SK-N-MC (cell line): ENCODE measurements around the gene MAP1LC3B.

Source experiments
- DNase-seq: peaks from one replicate; pipeline ENCODE4 v3.0.0-alpha.2; 2011; ENCODE audit warnings: low read depth, low spot score
- H3K27ac ChIP-seq: fragments of 200-600 bp; sonication (generic); 2 replicates; pipeline ENCODE4 v1.5.1; 2016; ENCODE audit warnings: mixed run types
- H3K36me3 ChIP-seq: fragments of 200-600 bp; sonication (generic); 2 replicates; pipeline ENCODE4 v1.6.1; 2017; ENCODE audit warnings: antibody characterized with exemption, low read length, mixed read lengths; ENCODE audit not compliant: insufficient read depth
- H3K4me3 ChIP-seq: fragments of 200-600 bp; sonication (generic); 2 replicates; pipeline ENCODE4 v1.5.1; 2016
- H3K9ac ChIP-seq: fragments of 200-600 bp; sonication (generic); 2 replicates; pipeline ENCODE4 v1.8.0; 2017; ENCODE audit warnings: mixed run types, mixed read lengths; ENCODE audit not compliant: insufficient read length
- H3K9me3 ChIP-seq: fragments of 200-600 bp; sonication (generic); 2 replicates; pipeline ENCODE4 v1.6.1; 2017; ENCODE audit warnings: low read depth, mild to moderate bottlenecking, antibody characterized with exemption, low read length, moderate library complexity, mixed read lengths
- EZH2 ChIP-seq: fragments of 200-600 bp; sonication (generic); IDR thresholded peaks from one replicate; pipeline ENCODE4 v1.6.1; 2017; ENCODE audit warnings: antibody characterized with exemption
- FOXP2 ChIP-seq: optimal IDR thresholded peaks from 2 replicates; pipeline ENCODE3; 2011; ENCODE audit warnings: mild to moderate bottlenecking, moderate library complexity; ENCODE audit not compliant: insufficient read depth; ENCODE audit errors: extremely low read length, control extremely low read depth
- POLR2AphosphoS5 ChIP-seq: IDR thresholded peaks from 2 replicates; pipeline ENCODE4 v1.6.1; 2012; ENCODE audit warnings: mild to moderate bottlenecking, low read depth, low read length, borderline replicate concordance

Gene MAP1LC3B

GRCh38 chr16:87392821-87393679 lies 914 bp downstream of the MAP1LC3B start:
- Histone ChIP-seq H3K9me3 (no peaks in the 10 kb centered on the region), H3K4me3 (peak overlapping the region; percentile 77), H3K9ac (peak overlapping the region; percentile 57), H3K36me3 (no peaks in the 10 kb centered on the region), H3K27ac (no peak overlapping the region)
- TF ChIP-seq FOXP2 (no peak), POLR2AphosphoS5 (no peak), EZH2 (no peak)
- DNase-seq = no peak

DNA sequence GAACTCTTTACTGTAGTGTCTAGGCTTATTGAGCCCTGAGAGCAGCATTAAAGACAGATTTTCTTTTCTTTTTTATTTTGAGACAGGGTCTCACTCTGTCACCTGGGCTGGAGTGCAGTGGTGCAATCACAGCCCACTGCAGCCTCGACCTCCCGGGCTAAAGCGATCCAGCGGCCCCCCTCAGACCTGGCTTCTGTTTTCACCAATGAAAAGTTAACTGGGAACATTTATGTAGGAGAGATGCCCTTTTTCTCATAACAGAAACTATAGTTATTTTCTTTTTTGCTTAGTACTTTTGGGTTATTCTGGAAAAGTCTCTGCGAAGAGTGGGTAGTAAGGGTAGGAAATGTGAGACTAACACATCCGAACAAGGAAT lies 1.5 kb downstream of the MAP1LC3B start:
- Histone ChIP-seq H3K9me3 (no peaks in the 10 kb centered on the region), H3K27ac (no peak overlapping the region), H3K4me3 (peak overlapping the region; percentile 77), H3K9ac (no peak overlapping the region), H3K36me3 (no peaks in the 10 kb centered on the region)
- DNase-seq = no peak
- no peak for TF ChIP-seq FOXP2
- no peak for TF ChIP-seq POLR2AphosphoS5
- no peak for TF ChIP-seq EZH2

DNA sequence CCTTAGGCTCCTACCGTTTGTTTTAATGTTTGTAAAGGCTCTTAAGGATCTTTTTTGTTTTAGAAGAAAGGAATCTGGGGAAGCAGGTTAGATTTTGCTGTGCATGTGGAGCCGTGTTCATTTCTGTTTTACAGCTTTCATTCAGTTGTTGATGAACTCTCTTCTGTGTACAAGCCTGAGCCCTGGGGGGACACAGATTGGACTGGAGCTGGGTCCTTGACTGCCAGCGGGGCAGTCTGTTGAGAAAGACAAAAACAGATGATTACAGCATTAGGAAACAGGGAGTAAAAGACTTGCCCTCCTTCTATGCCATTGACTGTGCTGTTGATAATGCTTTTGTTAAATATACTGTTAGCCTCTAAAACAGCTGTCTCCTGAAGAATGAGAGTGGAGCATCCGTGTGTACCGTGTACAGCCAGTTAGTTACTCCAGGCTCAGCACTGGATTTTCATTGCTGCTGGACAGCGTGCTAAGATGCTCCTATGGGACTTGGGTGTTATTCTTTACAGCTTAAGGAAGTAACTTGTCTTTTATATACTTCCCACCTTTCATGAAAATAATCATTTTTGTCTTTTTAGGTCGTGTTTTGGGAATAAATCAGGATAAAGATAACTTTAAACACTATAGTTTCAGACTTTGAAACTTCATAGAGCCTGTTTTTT lies 3.2 kb downstream of the MAP1LC3B start:
- H3K36me3 ChIP-seq = no peaks in the 10 kb centered on the region
- TF ChIP-seq POLR2AphosphoS5 (no peak), EZH2 (no peak), FOXP2 (no peak)
- no peak overlapping the region for H3K9ac ChIP-seq
- no peak overlapping the region for H3K4me3 ChIP-seq
- no peaks in the 10 kb centered on the region for H3K9me3 ChIP-seq
- no peak for DNase-seq
- H3K27ac ChIP-seq = no peak overlapping the region

DNA sequence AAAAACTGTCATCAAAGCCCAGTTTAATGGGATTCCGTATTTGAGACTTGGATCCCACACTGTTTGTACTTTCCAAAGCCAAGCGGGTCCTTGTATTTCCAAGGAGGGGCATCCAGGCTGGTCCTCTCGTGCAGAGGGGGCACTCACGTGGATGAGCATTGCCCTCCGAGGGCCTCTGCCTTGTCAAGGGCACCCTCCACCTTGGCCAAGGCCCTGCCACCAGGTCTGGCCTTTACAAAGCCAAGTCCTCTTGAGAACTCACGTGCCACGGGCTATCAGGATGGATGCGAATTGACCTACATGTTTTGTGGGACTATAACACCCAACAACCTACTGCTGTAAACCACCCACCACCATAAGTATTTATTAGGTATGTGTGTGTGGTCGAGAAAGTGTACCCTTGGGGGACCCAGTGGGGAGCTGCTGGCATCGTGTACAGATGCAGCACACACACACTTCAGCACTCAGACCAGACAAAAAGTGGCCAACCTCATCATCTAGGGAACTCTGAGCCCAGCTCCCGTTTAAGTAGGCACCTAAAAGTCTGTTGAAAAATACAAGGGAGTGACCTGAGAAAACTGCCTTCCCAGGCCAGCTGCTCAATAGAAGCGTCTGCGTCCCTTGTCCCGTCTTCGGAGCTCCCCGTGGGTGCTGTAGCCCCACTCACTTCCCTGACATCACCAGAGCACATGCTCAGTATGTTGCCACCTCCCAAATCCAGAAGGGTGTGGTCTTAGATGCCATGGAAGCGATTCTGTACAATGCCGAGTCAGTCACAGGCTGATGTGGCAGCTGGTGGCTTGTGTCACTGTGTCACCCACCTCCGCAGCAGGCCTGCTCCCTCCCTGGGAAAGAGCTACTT lies 12.9 kb downstream of the MAP1LC3B start:
- Histone ChIP-seq H3K9me3 (no peaks in the 10 kb centered on the region), H3K27ac (no peak overlapping the region), H3K36me3 (no peaks in the 10 kb centered on the region; the same call in 1 of the 2 replicates), H3K4me3 (no peak overlapping the region), H3K9ac (no peak overlapping the region)
- TF ChIP-seq POLR2AphosphoS5 (no peak), FOXP2 (no peak), EZH2 (no peak)
- DNase-seq = no peak

DNA sequence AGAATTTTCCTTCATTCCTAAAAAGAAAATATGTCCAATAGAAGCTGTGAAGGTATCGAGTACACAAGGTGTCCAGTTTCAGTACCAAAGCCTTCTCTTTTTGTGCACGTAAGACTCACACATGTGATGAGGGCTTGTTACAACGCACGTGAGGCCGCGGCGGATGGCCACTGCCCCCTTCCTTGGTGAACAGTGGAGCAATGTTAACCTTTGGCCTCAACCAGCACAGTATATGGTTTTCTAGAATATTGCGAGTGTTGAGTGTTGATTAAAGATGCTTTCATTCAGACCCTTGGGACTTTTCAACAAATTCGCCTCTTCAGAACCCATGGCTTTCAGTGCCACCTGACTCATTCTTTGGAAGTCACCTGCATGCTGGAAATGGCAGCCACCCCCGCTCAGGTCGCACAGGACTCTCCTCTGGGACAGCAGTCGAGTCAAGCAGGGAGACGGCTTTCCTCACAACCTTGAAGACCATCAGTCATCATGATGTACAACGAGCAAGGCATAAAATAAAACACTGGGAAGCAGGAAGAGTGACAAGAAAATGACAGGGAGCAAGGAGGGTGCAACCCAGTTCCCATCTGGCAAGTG lies 14.5 kb downstream of the MAP1LC3B start:
- Histone ChIP-seq H3K27ac (no peak overlapping the region), H3K4me3 (no peak overlapping the region), H3K9me3 (no peaks in the 10 kb centered on the region), H3K9ac (no peak overlapping the region), H3K36me3 (no peaks in the 10 kb centered on the region; the same call in 1 of the 2 replicates)
- TF ChIP-seq FOXP2 (no peak), EZH2 (no peak)
- no peak for DNase-seq

GRCh38 chr16:87407511-87408112 lies 15.5 kb downstream of the MAP1LC3B start:
- no peak overlapping the region for H3K27ac ChIP-seq

DNA sequence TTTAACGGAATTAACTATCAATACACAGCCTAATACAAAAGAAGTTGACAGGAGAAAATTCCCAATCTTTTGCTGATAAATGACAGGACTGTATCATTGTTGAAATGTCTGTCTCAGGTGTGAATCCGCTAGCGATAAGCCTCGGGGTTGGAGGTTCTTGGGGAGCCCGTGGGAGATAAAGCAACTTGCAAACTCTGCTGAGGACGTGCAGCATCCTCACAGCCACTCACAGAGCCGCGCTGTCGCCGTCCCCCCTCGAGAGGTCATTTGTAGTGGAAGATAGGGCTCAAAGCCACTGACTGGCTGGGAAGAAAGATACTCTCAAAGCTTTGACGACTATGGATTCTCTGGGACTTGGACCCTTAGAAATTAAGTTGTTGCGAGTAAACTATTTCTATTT lies 17.0 kb downstream of the MAP1LC3B start:
- no peaks in the 10 kb centered on the region for H3K9me3 ChIP-seq
- no peaks in the 10 kb centered on the region; the same call in 1 of the 2 replicates for H3K36me3 ChIP-seq
- H3K4me3 ChIP-seq = no peak overlapping the region
- H3K9ac ChIP-seq = no peak overlapping the region
- DNase-seq = no peak
- TF ChIP-seq EZH2 (no peak), FOXP2 (no peak), POLR2AphosphoS5 (no peak)
- no peak overlapping the region for H3K27ac ChIP-seq

More at GRCh38 chr16:87407511-87408112, 15.5 kb downstream of the MAP1LC3B start:
- TF ChIP-seq FOXP2 = no peak
- TF ChIP-seq POLR2AphosphoS5 = no peak
- no peak for TF ChIP-seq EZH2
- no peak for DNase-seq
- H3K9ac ChIP-seq = no peak overlapping the region
- no peaks in the 10 kb centered on the region; the same call in 1 of the 2 replicates for H3K36me3 ChIP-seq
- H3K9me3 ChIP-seq = no peaks in the 10 kb centered on the region
- no peak overlapping the region for H3K4me3 ChIP-seq
